ENCODE data around the gene GNG7.

DNA sequence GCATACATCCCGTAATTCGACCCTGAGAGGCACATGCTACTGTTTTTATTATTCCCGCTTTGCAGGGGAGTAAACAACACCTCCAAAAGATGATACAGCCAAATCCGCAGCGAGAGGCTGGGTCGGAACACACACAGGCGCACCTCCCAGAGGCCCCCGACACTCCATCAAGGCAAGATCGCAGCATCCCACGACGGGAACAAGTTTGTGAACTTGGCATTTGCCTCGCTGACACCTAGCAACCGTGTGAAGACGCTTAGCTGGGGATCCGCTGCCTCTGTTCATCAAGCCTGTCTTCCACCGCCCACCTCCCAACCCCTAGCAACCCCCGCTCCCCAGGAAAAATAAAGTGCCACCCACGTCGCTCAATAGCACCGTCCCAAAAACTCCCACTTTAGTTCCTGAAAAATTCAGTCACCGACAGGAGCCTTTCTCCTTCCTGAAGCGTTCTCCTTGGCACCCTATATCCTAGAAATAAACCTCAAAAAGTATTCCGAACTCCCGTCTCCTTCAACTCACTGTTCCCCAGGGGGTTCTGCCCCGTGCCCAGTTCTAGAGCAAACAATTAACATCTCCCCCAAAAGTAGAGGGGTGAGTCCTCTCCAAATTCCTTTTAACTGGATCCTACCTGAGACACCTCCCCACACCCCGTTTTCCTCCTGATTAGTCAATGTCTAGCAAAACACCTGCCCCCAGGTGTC, 1.7 kb downstream of the GNG7 start:
- TF ChIP-seq, protein P1, sequence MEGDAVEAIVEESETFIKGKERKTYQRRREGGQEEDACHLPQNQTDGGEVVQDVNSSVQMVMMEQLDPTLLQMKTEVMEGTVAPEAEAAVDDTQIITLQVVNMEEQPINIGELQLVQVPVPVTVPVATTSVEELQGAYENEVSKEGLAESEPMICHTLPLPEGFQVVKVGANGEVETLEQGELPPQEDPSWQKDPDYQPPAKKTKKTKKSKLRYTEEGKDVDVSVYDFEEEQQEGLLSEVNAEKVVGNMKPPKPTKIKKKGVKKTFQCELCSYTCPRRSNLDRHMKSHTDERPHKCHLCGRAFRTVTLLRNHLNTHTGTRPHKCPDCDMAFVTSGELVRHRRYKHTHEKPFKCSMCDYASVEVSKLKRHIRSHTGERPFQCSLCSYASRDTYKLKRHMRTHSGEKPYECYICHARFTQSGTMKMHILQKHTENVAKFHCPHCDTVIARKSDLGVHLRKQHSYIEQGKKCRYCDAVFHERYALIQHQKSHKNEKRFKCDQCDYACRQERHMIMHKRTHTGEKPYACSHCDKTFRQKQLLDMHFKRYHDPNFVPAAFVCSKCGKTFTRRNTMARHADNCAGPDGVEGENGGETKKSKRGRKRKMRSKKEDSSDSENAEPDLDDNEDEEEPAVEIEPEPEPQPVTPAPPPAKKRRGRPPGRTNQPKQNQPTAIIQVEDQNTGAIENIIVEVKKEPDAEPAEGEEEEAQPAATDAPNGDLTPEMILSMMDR (IDR thresholded peaks at IDR 0.05): no peak
- no peak for TF ChIP-seq POLR2A (IDR thresholded peaks at IDR 0.05)
